BLaER1 (cell line): ENCODE results near the gene CYP2J2.
"Not testable (repeated sequence)": the region's sequence is repeated elsewhere in the genome, so short reads cannot be mapped to it uniquely, and the experiment has no call there.

Experiments used
- H3K27ac ChIP-seq: shearing (Covaris generic); formaldehyde crosslinking; 2 replicates; pipeline ENCODE4 v1.8.1; 2022
- H3K27me3 ChIP-seq: shearing (Covaris generic); formaldehyde crosslinking; 2 replicates; pipeline ENCODE4 v1.8.1; 2022
- H3K36me3 ChIP-seq: shearing (Covaris generic); formaldehyde crosslinking; 2 replicates; pipeline ENCODE4 v1.8.1; 2022
- H3K4me1 ChIP-seq: shearing (Covaris generic); formaldehyde crosslinking; 2 replicates; pipeline ENCODE4 v1.8.1; 2022
- H3K4me2 ChIP-seq: shearing (Covaris generic); formaldehyde crosslinking; 2 replicates; pipeline ENCODE4 v1.8.1; 2022
- H3K4me3 ChIP-seq: shearing (Covaris generic); formaldehyde crosslinking; 2 replicates; pipeline ENCODE4 v1.8.1; 2022
- H3K9ac ChIP-seq: shearing (Covaris generic); formaldehyde crosslinking; 2 replicates; pipeline ENCODE4 v1.8.1; 2022
- H3K9me3 ChIP-seq: shearing (Covaris generic); formaldehyde crosslinking; 2 replicates; pipeline ENCODE4 v1.8.1; 2022
- H4K20me1 ChIP-seq: shearing (Covaris generic); formaldehyde crosslinking; 2 replicates; pipeline ENCODE4 v1.8.1; 2022
- Cebpa-rat ChIP-seq: shearing (Covaris generic); IDR thresholded peaks from 2 replicates; pipeline ENCODE4 v1.8.1; 2022

Gene CYP2J2

GRCh38 chr1:59919746-59920145 is 6.8 kb downstream of the CYP2J2 start:
- TF ChIP-seq Cebpa-rat: no peak

GRCh38 chr1:59917785-59918180 is 8.8 kb downstream of the CYP2J2 start:
- Histone ChIP-seq H3K4me3 (no peak overlapping the region), H3K9me3 (no peaks in the 10 kb centered on the region), H4K20me1 (no peaks in the 10 kb centered on the region), H3K27ac (no peak overlapping the region), H3K4me1 (no peaks in the 10 kb centered on the region), H3K27me3 (no peaks in the 10 kb centered on the region), H3K9ac (no peak overlapping the region), H3K36me3 (no peaks in the 10 kb centered on the region), H3K4me2 (no peak overlapping the region)
- TF ChIP-seq Cebpa-rat: no peak

More at GRCh38 chr1:59919746-59920145, 6.8 kb downstream of the CYP2J2 start:
- no peaks in the 10 kb centered on the region for H3K27me3 ChIP-seq
- no peak overlapping the region for H3K9ac ChIP-seq
- no peak overlapping the region for H3K27ac ChIP-seq
- H3K4me1 ChIP-seq: no peaks in the 10 kb centered on the region
- H3K36me3 ChIP-seq: no peaks in the 10 kb centered on the region
- H3K4me3 ChIP-seq: no peak overlapping the region
- no peaks in the 10 kb centered on the region for H3K9me3 ChIP-seq
- no peaks in the 10 kb centered on the region for H4K20me1 ChIP-seq
- H3K4me2 ChIP-seq: no peak overlapping the region

GRCh38 chr1:59917026-59917784 is 9.4 kb downstream of the CYP2J2 start:
- no peak overlapping the region for H3K9ac ChIP-seq
- no peaks in the 10 kb centered on the region for H4K20me1 ChIP-seq
- no peak overlapping the region for H3K4me3 ChIP-seq
- H3K27me3 ChIP-seq: no peaks in the 10 kb centered on the region
- H3K9me3 ChIP-seq: no peaks in the 10 kb centered on the region
- no peak overlapping the region for H3K4me2 ChIP-seq
- H3K27ac ChIP-seq: no peak overlapping the region
- TF ChIP-seq Cebpa-rat: no peak
- H3K4me1 ChIP-seq: no peaks in the 10 kb centered on the region
- H3K36me3 ChIP-seq: no peaks in the 10 kb centered on the region

GRCh38 chr1:59915516-59915915 is 11.1 kb downstream of the CYP2J2 start:
- Histone ChIP-seq H3K36me3 (no peaks in the 10 kb centered on the region), H3K27me3 (no peaks in the 10 kb centered on the region), H3K4me1 (no peaks in the 10 kb centered on the region), H3K27ac (no peak overlapping the region), H3K4me2 (no peak overlapping the region), H3K4me3 (no peak overlapping the region), H4K20me1 (no peaks in the 10 kb centered on the region), H3K9me3 (no peaks in the 10 kb centered on the region), H3K9ac (no peak overlapping the region)
- TF ChIP-seq Cebpa-rat: no peak

- not testable (repeated sequence) for H3K4me2 ChIP-seq, H3K27ac ChIP-seq, H3K9me3 ChIP-seq, H3K36me3 ChIP-seq, H3K4me1 ChIP-seq, H3K4me3 ChIP-seq, H3K27me3 ChIP-seq, H3K9ac ChIP-seq, H4K20me1 ChIP-seq
These were observed 11.7 kb downstream of the CYP2J2 start for GRCh38 chr1:59914791-59915286.

GRCh38 chr1:59908682-59909081 is 17.9 kb downstream of the CYP2J2 start:
- H3K4me1 ChIP-seq: no peaks in the 10 kb centered on the region
- H3K4me2 ChIP-seq: no peak overlapping the region
- H3K9me3 ChIP-seq: no peaks in the 10 kb centered on the region
- H3K27ac ChIP-seq: no peak overlapping the region
- H3K4me3 ChIP-seq: no peak overlapping the region
- H3K9ac ChIP-seq: no peak overlapping the region
- H3K36me3 ChIP-seq: no peaks in the 10 kb centered on the region
- H3K27me3 ChIP-seq: no peaks in the 10 kb centered on the region
- no peak for TF ChIP-seq Cebpa-rat
- no peaks in the 10 kb centered on the region for H4K20me1 ChIP-seq

- H3K27ac ChIP-seq: no peak overlapping the region
These were observed 18.5 kb downstream of the CYP2J2 start for GRCh38 chr1:59908084-59908483.

GRCh38 chr1:59906931-59907330 is 19.6 kb downstream of the CYP2J2 start:
- Histone ChIP-seq H3K4me3 (no peak overlapping the region), H3K4me2 (no peak overlapping the region), H3K4me1 (no peaks in the 10 kb centered on the region), H3K36me3 (no peaks in the 10 kb centered on the region), H3K27ac (no peak overlapping the region), H3K9me3 (no peaks in the 10 kb centered on the region), H3K27me3 (no peaks in the 10 kb centered on the region), H3K9ac (no peak overlapping the region), H4K20me1 (no peaks in the 10 kb centered on the region)
- no peak for TF ChIP-seq Cebpa-rat

More at GRCh38 chr1:59908084-59908483, 18.5 kb downstream of the CYP2J2 start:
- Histone ChIP-seq H3K4me3 (no peak overlapping the region), H3K4me1 (no peaks in the 10 kb centered on the region), H3K36me3 (no peaks in the 10 kb centered on the region), H3K4me2 (no peak overlapping the region), H3K9me3 (no peaks in the 10 kb centered on the region), H3K27me3 (no peaks in the 10 kb centered on the region), H3K9ac (no peak overlapping the region), H4K20me1 (no peaks in the 10 kb centered on the region)
- no peak for TF ChIP-seq Cebpa-rat

GRCh38 chr1:59903141-59903754 is 23.3 kb downstream of the CYP2J2 start:
- no peak overlapping the region for H3K4me2 ChIP-seq
- H3K9me3 ChIP-seq: no peaks in the 10 kb centered on the region
- H3K4me3 ChIP-seq: no peak overlapping the region
- H3K4me1 ChIP-seq: no peaks in the 10 kb centered on the region
- H3K27ac ChIP-seq: no peak overlapping the region
- H3K27me3 ChIP-seq: no peaks in the 10 kb centered on the region
- no peak overlapping the region for H3K9ac ChIP-seq
- no peaks in the 10 kb centered on the region for H3K36me3 ChIP-seq
- TF ChIP-seq Cebpa-rat: no peak
- H4K20me1 ChIP-seq: no peaks in the 10 kb centered on the region

- H3K27ac ChIP-seq: no peak overlapping the region
- H3K4me3 ChIP-seq: no peak overlapping the region
- no peak overlapping the region for H3K4me2 ChIP-seq
- H3K36me3 ChIP-seq: no peaks in the 10 kb centered on the region
- no peaks in the 10 kb centered on the region for H4K20me1 ChIP-seq
- H3K9me3 ChIP-seq: no peaks in the 10 kb centered on the region
- H3K27me3 ChIP-seq: no peaks in the 10 kb centered on the region
- no peaks in the 10 kb centered on the region for H3K4me1 ChIP-seq
- TF ChIP-seq Cebpa-rat: no peak
- no peak overlapping the region for H3K9ac ChIP-seq
These were observed 24.7 kb downstream of the CYP2J2 start for GRCh38 chr1:59901770-59902388.
